PC-9 (cell line): ENCODE data around the gene HSPA4.
"Not testable (repeated sequence)": the region's sequence is repeated elsewhere in the genome, so short reads cannot be mapped to it uniquely, and the experiment has no call there.

Experiments
- CTCF ChIP-seq: fragments of 200-600 bp; sonication (generic); conservative IDR thresholded peaks from 2 replicates; pipeline ENCODE4 v1.6.1; 2017; ENCODE audit warnings: mixed run types, antibody characterized with exemption, mild to moderate bottlenecking, moderate library complexity
- EZH2 ChIP-seq: fragments of 200-600 bp; sonication (generic); IDR thresholded peaks from 2 replicates; pipeline ENCODE4 v1.8.0; 2017; ENCODE audit warnings: antibody characterized with exemption, low read depth

DNA sequence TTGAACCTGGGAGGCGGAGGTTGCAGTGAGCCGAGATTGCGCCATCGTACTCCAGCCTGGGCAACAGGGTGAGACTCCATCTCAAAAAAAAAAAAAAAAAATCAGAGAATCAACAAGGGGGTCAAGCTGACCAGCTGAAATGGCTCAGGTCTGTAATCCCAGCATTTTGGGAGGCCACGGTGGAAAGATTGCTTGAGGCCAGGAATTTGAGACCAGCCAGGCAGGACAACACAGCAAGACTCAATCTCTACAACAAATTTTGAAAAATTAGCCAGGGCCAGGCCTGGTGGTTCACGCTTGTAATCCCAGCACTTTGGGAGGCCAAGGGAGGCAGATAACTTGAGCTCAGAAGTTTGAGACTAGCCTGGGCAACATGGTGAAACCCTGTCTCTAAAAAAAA is 43.4 kb upstream of the HSPA4 start:
- TF ChIP-seq CTCF, EZH2: not testable (repeated sequence)
